ENCODE data around the gene TRANK1.

DNA sequence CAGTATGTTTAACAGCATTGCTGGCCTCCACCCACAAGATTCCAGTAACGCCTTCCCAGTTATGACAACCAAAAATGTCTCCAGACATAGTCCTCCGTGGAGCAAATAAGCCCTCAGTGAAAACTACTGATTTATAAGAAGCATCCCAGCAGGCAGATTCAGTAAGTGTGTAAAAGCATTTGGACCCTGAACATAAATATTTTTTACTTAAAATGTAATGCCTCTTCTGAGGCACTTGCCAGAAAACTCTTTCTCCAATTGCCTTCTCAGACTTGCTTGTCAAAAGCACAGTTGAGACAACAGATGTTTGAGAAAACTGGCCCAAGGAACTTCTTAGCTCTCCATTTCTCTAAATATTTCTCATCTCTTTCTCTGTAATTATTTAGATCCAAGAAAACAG, 148.7 kb downstream of the TRANK1 start:
- TF ChIP-seq, protein P1, sequence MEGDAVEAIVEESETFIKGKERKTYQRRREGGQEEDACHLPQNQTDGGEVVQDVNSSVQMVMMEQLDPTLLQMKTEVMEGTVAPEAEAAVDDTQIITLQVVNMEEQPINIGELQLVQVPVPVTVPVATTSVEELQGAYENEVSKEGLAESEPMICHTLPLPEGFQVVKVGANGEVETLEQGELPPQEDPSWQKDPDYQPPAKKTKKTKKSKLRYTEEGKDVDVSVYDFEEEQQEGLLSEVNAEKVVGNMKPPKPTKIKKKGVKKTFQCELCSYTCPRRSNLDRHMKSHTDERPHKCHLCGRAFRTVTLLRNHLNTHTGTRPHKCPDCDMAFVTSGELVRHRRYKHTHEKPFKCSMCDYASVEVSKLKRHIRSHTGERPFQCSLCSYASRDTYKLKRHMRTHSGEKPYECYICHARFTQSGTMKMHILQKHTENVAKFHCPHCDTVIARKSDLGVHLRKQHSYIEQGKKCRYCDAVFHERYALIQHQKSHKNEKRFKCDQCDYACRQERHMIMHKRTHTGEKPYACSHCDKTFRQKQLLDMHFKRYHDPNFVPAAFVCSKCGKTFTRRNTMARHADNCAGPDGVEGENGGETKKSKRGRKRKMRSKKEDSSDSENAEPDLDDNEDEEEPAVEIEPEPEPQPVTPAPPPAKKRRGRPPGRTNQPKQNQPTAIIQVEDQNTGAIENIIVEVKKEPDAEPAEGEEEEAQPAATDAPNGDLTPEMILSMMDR (IDR thresholded peaks at IDR 0.05; ENCODE audit: insufficient read depth, low read length, poor library complexity, severe bottlenecking) = no peak
- TF ChIP-seq EZH2phosphoT487 (conservative IDR thresholded peaks at IDR 0.05; ENCODE audit: low read length) = no peak
